HG02763 (cell line): ENCODE data around the gene SLC20A1.
A peak's percentile ranks its signal among the peaks of the same experiment; 100 is the strongest.
"Not testable (repeated sequence)": the region's sequence is repeated elsewhere in the genome, so short reads cannot be mapped to it uniquely, and the experiment has no call there.

ENCODE experiments used
- ATAC-seq: cut with Tn5 transposase; IDR thresholded peaks from one replicate; pipeline ENCODE4 v1.9.1; 2021; ENCODE audit warnings: mild to moderate bottlenecking, moderate library complexity; ENCODE audit not compliant: unreplicated experiment

SLC20A1 gene, protein sequence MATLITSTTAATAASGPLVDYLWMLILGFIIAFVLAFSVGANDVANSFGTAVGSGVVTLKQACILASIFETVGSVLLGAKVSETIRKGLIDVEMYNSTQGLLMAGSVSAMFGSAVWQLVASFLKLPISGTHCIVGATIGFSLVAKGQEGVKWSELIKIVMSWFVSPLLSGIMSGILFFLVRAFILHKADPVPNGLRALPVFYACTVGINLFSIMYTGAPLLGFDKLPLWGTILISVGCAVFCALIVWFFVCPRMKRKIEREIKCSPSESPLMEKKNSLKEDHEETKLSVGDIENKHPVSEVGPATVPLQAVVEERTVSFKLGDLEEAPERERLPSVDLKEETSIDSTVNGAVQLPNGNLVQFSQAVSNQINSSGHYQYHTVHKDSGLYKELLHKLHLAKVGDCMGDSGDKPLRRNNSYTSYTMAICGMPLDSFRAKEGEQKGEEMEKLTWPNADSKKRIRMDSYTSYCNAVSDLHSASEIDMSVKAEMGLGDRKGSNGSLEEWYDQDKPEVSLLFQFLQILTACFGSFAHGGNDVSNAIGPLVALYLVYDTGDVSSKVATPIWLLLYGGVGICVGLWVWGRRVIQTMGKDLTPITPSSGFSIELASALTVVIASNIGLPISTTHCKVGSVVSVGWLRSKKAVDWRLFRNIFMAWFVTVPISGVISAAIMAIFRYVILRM

DNA sequence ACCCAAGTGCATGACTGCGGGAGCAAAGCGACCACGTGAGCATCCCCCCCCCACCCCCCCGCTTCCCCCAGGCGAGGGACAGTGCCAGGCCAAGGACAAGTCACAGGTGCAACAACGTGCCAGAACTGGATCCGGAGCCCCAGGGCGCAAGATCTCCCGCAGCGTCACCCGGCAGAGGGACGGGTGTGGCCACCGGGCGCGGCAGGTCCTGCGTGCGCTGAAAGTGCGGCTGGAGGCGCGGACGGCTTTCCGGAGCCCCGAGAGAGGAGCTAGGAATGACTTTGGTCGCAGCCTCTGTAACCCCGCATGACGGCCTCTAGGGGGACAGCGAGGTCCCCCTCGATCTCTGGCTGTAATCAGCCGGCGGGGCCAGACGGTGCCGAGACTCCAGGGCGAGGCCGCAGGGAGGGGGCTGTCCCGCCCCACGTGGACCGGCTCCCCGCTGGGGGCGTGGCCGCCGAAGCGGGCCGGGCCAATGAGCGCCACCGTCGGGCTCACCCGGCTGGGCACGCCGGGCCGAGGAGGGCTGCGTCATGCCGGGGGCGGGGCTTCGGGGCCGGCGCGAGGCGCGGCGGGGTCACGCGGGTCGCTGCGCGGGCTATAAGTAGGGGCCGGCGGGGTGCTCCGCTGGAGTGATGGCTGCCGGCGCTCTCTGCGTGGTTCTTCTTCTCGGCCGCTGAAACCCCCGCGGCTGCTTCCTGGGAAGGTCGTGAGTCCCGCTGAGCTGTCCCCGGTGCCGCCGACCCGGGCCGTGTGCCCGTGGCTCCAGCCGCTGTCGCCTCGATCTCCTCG is at the start of gene SLC20A1:
Gene SLC20A1 (plus strand): TSS at position 630 of the 792 bp plus-strand sequence. CDS start 890 bp downstream, outside the sequence.
- ATAC-seq, result peak; percentile 92

DNA sequence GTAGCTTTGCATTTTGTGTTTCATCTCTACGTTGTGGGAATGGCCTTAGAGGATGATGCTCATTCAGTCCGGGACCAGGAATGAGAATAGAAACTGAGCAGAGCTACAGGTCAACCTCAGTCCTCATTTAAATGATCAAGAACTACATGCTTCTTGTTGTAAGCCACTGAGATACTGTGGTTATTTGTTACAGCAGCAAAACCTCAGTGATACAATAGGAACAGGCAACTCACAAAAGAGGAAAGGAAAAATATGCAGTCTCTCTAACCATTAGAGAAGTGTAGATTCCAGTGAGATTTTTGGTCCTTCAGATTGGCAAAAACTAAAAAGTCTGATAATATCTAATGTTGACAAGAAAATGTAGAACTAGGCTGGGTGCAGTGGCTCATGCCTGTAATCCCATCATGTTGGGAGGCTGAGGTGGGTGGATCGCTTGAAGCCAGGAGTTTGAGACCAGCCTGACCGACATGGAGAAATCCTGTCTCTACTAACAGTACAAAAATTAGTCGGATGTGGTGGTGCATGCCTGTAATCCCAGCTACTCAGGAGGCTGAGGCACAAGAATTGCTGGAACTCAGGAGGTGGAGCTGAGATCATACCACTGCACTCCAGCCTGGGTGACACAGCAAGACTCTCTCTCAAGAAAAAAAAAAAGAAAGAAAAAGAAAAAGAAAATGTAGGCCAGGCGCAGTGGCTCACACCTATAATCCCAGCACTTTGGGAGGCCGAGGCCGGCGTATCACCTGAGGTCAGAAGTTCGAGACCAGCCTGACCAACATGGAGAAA is 48.0 kb upstream of the SLC20A1 start:
- no peak for ATAC-seq

DNA sequence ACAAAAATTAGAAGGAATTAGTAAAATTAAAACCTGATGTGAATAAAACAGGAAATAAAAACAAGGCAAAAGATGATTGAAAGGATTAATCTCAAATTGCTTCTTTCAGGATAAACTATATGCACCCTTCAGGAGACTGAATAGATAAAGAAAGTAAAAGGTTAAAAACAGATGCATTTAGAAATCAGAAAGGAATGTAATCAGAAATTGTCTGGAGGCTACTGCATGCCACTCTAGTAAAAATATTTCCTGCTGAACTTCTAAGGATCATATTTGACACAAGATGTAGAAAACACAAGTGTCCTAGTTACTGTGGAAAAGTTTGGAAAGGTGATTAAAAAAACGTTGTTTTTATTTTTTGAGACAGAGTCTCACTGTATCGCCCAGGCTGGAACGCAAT is 45.1 kb upstream of the SLC20A1 start:
- no peak for ATAC-seq

DNA sequence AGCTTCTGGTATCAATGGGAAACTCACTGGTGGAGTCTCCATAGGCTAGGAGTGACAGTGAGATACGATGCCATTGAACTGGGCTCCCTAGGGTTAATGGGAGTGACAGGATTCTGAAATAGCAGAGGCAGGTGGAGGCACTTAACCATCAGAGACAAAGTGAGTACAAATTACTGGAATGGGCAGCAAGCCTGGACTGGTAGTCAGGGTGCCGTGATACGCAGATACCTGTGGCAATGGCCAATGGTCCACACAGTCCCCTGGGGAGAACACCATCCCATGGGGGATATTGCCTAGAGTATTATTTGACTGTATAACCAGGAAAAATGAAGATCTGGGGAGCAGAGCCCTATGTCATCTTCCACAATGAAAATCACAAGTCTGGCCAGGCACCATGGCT is 44.0 kb upstream of the SLC20A1 start:
- no peak for ATAC-seq

DNA sequence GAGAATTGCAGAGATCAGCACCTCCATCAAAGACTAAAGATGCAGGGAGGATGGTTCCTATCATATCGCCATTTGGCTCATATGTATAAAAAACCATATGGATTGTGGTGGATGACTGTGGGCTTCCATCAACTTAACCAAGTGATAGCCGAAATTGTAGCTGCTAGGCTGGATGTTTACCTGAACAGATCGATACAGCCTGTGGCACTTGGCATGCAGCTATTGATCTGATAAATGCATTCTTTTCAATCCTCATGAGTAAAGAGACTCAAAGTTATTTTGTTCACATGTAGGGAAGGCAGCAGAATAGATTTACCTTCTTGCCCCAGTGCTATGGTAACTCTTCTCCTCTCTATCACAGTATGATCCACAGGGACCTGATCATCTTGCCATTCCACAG is 42.8 kb upstream of the SLC20A1 start:
- no peak for ATAC-seq

DNA sequence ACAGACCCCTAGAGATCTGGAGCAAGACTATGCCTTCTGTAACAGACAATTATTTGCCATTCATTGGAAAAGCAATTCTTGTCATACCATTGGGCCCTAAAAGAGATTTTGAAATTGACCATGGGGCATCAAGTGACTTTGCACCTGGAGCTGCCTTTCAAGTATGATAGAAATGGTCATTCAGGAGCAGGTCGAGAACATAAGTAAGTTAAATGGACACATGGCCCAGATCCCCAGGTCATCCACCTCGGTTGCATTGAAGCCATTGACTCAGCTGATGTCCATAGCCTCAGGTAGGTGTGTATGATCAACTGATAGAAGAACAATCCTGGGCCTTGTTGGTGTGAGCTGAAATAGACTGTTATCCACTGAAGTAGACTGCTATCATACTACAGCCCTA is 42.0 kb upstream of the SLC20A1 start:
- no peak for ATAC-seq

DNA sequence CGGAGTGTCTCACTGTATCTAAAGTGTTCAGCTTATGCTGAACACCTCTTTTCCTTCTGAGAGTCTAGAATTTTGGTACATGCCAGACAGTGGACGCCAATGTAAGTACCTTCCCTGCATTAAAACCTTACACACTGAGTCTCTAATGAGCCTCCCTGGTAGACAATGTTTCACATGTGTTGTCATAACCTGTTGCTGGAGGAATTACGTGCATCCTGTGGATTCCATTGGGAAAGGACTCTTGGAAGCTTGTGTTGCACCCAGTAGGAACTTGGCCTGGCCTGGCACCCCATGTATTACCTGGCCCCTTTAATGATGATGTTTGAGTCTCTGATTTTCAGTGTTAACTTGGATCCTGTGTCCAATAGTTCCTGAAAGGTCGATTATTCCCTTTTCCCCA is 40.8 kb upstream of the SLC20A1 start:
- no peak for ATAC-seq

DNA sequence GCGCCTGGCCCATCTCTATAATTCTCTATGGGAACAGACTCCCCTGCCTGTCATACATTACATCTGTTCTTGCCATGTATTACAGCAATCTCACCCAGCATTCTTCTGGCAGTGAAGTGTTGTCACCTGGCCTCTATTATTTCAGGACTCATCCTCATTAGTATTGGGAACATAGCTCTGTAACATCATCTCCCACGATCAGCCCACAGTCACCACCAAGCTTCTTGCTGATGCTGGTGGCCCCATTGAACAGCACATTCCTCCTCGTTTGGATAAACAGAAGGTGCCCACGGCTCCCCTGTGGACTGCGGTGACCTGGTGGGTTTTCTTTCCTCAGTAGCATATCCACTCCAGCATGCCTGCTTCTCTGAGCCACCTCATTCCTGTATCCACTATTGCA is 39.8 kb upstream of the SLC20A1 start:
- no peak for ATAC-seq

DNA sequence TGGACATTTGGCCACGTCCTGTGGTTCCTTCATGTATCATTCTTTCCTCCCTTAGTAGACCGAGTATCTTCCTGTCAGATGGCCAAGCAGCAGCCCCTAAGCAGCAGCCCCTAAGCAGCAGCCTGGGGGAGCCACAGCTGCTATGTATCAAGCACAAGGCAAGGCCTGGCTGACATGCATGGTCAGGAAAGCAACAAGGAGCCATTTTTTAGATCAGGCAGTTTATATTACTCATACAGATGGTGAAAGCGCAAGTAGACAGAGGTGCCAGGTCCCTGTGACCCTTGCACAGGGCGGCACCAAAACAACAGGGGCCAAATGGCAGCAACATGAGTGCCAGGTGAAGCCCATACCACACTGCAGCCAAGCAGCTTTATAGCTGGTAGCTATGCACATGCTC is 39.2 kb upstream of the SLC20A1 start:
- ATAC-seq, result no peak

DNA sequence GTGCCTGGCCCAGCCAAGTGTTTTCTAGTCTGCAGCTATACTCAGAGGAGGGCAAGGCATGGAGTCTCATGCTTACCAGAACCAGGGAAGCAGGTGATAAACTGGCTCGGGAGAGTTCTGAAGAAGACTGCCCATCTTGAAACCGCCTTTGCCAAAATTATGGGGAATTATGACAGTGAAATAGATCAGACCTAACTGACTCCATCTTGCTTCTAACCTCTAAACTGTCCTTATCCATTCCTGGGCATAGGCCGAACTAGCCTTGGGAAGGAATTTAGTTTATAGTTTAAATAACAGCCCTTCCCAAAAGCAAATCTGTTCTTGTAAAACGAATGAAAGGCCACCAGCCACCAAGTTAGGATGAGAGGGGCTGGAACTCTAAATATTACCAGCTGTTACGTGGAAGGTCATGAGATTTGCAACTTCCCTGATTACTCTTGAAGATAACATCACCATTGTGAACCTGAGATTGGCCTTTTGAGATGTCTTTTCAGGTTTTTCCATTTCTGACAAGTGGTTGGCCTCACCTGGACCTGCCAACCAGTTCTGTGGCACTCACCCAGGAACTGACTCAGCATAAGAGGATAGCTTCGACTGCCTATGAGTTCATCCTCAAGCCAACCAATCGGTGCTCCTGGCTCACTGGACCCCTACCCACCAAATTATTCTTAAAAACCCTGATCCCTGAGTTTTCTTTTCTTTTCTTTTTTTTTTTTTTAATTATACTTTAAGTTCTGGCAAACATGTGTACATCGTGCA is 37.9 kb upstream of the SLC20A1 start:
- no peak for ATAC-seq

DNA sequence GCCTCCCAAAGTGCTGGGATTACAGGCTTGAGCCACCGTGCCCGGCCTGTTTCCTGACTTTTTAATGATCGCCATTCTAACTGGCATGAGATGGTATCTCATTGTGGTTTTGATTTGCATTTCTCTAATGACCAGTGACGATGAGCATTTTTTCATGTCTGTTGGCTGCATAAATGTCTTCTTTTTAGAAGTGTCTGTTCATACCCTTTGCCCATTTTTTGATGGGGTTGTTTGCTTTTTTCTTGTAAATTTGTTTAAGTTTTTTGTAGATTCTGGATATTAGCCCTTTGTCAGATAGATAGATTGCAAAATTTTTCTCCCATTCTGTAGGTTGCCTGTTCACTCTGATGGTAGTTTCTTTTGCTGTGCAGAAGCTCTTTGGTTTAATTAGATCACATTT is 36.4 kb upstream of the SLC20A1 start:
- not testable (repeated sequence) for ATAC-seq

DNA sequence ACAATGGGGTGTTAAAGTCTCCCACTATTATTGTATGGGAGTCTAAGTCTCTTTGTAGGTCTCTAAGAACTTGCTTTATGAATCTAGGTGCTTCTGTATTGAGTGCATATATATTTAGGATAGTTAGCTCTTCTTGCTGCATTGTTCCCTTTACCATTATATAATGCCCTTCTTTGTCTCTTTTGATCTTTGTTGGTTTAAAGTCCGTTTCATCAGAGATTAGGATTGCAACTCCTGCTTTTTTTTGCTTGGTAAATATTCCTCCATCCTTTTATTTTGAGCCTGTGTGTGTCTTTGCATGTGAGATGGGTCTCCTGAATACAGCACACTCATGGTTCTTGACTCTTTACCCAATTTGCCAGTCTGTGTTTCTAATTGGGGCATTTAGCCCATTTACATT is 33.5 kb upstream of the SLC20A1 start:
- ATAC-seq, result not testable (repeated sequence)

DNA sequence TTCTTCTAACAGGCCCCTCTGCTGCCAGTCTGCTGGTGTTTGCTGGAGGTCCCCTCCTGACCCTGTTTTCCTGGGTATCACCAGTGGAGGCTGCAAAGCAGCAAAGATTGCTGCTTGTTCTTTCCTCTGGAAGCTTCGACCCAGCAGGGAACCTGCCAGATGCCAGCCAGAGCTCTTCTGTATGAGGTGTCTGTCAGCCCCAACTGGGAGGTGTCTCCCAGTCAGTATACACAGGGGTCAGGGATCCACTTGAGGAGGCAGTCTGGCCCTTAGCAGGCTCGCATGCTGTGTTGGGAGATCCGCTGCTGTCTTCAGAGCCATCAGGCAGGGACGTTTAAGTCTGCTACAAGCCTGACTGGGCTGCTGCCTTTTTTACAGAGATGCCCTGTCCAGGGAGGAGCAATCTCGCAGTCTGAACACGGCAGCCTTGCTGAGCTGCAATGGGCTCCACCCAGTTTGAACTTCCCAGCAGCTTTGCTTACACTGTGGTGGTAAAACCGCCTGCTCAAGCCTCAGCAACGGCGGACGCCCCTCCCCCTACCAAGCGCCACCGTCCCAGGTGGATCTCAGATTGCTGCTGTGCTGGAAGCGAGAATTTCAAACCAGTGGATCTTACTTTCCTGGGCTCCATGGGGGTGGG is 31.4 kb upstream of the SLC20A1 start:
- no peak for ATAC-seq

DNA sequence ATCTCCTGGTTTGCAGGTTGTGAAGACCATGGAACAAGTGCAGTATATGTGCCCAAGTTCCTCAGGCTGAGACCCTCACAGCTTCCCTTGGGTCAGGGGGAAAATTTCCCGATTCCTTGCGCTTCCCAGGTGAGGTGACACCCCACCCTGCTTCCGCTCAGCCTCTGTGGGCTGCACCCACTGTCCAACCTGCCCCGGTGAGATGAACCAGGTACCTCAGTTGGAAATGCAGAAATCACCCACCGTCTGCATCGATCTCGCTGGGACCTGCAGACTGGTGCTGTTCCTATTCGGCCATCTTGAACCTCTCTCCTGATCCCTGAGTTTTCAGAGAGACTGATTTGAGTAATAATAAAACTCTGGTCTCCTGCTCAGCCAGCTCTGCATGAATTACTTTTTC is 30.7 kb upstream of the SLC20A1 start:
- ATAC-seq, result no peak

DNA sequence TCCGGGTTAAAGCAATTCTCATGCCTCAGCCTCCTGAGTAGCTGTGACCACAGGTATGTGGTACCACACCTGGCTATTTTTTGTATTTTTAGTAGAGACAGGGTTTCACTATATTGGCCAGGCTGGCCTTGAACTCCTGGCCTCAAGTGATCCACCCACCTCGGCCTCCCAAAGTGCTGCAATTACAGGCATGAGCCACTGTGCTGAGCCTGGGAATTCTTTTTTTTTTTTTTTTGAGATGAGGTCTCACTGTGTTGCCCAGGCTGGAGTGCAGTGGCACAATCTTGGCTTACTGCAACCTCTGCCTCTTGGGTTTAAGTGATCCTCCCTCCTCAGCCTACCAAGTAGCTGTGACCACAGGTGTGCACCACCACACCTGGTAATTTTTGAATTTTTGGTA is 29.9 kb upstream of the SLC20A1 start:
- ATAC-seq, result not testable (repeated sequence)

DNA sequence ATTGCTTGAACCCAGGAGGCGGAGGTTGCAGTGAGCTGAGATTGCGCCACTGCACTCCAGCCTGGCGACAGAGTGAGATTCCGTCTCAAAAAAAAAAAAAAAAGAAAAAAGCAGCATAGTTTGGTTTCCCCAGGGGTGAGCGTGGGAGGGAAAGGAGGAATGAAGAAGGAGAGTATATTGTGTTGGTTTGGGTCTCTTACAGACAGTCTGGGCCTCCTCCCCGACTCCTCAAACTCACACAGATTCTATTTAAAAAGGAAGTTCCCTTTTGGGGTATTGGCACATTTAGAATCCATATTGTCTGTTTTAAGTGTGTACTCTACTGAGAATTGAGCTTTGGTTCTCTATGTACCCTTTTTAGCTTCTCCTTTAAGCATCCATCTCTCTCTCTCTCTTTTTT is 27.4 kb upstream of the SLC20A1 start:
- no peak for ATAC-seq

DNA sequence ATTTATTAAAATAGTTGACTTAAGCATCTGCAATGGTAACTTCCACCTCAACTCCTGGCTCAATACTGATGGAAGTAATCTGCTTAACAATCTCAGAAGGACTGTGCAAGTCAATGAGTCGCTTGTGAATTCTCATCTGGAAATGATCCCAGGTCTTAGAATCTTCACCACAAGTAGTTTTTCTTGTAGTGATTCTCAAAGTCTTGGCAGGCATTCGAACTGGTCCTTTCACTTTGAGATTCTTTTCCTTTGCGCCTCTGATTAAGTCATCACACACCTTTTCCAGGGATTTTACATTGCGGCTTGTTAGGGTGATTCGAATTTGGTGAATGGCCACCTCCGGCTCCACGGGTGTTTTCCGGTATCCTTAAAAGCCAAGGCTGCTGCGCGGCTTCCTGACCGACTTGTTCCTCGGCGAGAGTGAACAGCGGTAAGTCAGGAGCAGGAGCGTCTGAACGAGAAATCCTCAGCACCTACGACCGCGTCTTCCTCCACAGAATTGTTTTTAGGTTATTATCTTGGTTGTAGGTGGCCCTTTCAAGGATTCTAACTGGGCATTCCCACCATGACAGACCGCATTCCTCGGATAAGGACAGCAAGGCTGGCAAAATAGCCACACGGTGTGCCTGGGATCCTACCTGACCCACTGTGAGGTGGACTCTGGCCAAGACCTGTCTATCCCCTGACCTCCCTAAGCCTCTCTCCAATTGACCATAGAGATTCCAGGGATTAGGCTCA is 23.8 kb upstream of the SLC20A1 start:
- no peak for ATAC-seq

DNA sequence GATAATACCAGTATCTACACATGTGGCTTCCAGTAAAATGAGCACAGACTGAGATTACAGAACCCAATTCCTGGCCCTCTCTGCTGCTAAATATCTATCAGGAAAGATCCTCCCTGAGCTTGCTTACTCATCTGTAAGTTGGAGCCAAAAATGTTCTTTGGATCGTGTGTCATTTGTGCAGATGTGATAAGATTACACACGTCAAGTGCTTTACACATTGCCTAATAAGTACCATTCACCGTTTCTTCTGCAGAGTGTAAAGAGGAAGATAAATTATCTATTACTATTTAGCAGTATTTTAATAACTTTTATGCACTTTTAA is 23.2 kb upstream of the SLC20A1 start:
- ATAC-seq, result no peak
